ENCODE results near the gene TP73. TPM values are rescaled to one million over a fixed set of nuclear protein-coding genes. Genes with fewer than 3 reads are reported as not detected.

Gene TP73
- total RNA-seq, 1 experiment from 2014 or later = 6.9 TPM

- Histone ChIP-seq H3K27ac (no peak overlapping the region), H3K4me2 (no peak overlapping the region), H3K36me3 (ENCODE audit: low read depth) (no peaks in the 10 kb centered on the region), H3K4me1 (replicated peaks; ENCODE audit: insufficient read depth) (no peaks in the 10 kb centered on the region), H3K79me2 (ENCODE audit: low read depth) (no peaks in the 10 kb centered on the region), H4K20me1 (ENCODE audit: insufficient read depth) (no peaks in the 10 kb centered on the region), H3K4me3 (no peak overlapping the region), H3K9me2 (ENCODE audit: insufficient read depth) (no peaks in the 10 kb centered on the region), H3K9me3 (ENCODE audit: insufficient read depth, low read depth) (no peaks in the 10 kb centered on the region), H2AFZ (no peak overlapping the region), H3F3A (ENCODE audit: insufficient read depth, low read depth) (no peaks in the 10 kb centered on the region), H3K27me3 (ENCODE audit: insufficient read depth, low read depth) (peaks cover 54% of the 10 kb centered on the region)
- no peak for DNase-seq
- no TSS peak for BruUV-seq (replicated peaks)
- POLR2A ChIA-PET (ENCODE audit: unreplicated experiment) = no interaction called here
- intact Hi-C loops (cut with micrococcal nuclease; ENCODE audit: unreplicated experiment) = no loop called here
- CTCF ChIA-PET = no interaction called here
- TF ChIP-seq CTCF (conservative IDR thresholded peaks at IDR 0.05) (no peak), EZH2 (IDR thresholded peaks at IDR 0.05; ENCODE audit: low read depth) (no peak)
Measured at GRCh38 chr1:3767328-3767925, 115.1 kb downstream of the TP73 start.

GRCh38 chr1:3768811-3769390, 116.6 kb downstream of the TP73 start:
- Histone ChIP-seq H3K4me3 (no peak overlapping the region), H3K4me2 (no peak overlapping the region), H4K20me1 (ENCODE audit: insufficient read depth) (no peaks in the 10 kb centered on the region), H3K79me2 (ENCODE audit: low read depth) (no peaks in the 10 kb centered on the region), H3K4me1 (replicated peaks; ENCODE audit: insufficient read depth) (no peaks in the 10 kb centered on the region), H3F3A (ENCODE audit: insufficient read depth, low read depth) (no peaks in the 10 kb centered on the region; the same call in 1 of the 2 replicates), H3K27ac (no peak overlapping the region), H3K9me2 (ENCODE audit: insufficient read depth) (no peaks in the 10 kb centered on the region), H3K9me3 (ENCODE audit: insufficient read depth, low read depth) (no peaks in the 10 kb centered on the region), H3K36me3 (ENCODE audit: low read depth) (no peaks in the 10 kb centered on the region), H3K27me3 (ENCODE audit: insufficient read depth, low read depth) (peaks cover 39% of the 10 kb centered on the region), H2AFZ (no peak overlapping the region)
- BruUV-seq (replicated peaks) = no TSS peak
- ChIA-PET CTCF (interaction anchor here (0.6 kb wide), 1 partner anchor 44 kb away, joined by 3 read pairs; no protein-coding TSS in a partner anchor), POLR2A (ENCODE audit: unreplicated experiment) (no interaction called here)
- no peak for DNase-seq
- intact Hi-C loops (cut with micrococcal nuclease; ENCODE audit: unreplicated experiment) = no loop called here
- TF ChIP-seq EZH2 (IDR thresholded peaks at IDR 0.05; ENCODE audit: low read depth) = no peak
- no peak for TF ChIP-seq CTCF (conservative IDR thresholded peaks at IDR 0.05)

- no TSS peak for BruUV-seq (replicated peaks)
- no peak overlapping the region for H3K4me2 ChIP-seq
- no peak overlapping the region for H3K4me3 ChIP-seq
- intact Hi-C loops (cut with micrococcal nuclease; ENCODE audit: unreplicated experiment) = loop anchor here (10.0 kb wide), 1 partner anchor 1785 kb away; no protein-coding TSS in a partner anchor
- H2AFZ ChIP-seq = no peak overlapping the region
- H3K9me3 ChIP-seq (ENCODE audit: insufficient read depth, low read depth) = no peaks in the 10 kb centered on the region
- ChIA-PET CTCF (no interaction called here), POLR2A (ENCODE audit: unreplicated experiment) (no interaction called here)
- no peaks in the 10 kb centered on the region for H3K4me1 ChIP-seq (replicated peaks; ENCODE audit: insufficient read depth)
- no peaks in the 10 kb centered on the region for H3K9me2 ChIP-seq (ENCODE audit: insufficient read depth)
- no peaks in the 10 kb centered on the region for H4K20me1 ChIP-seq (ENCODE audit: insufficient read depth)
- no peaks in the 10 kb centered on the region for H3K79me2 ChIP-seq (ENCODE audit: low read depth)
- H3K36me3 ChIP-seq (ENCODE audit: low read depth) = no peaks in the 10 kb centered on the region
- DNase-seq = no peak
- TF ChIP-seq EZH2 (IDR thresholded peaks at IDR 0.05; ENCODE audit: low read depth) (no peak), CTCF (conservative IDR thresholded peaks at IDR 0.05) (no peak)
- no peak overlapping the region for H3K27ac ChIP-seq
- no peaks in the 10 kb centered on the region; the same call in 1 of the 2 replicates for H3F3A ChIP-seq (ENCODE audit: insufficient read depth, low read depth)
- peaks cover 26% of the 10 kb centered on the region for H3K27me3 ChIP-seq (ENCODE audit: insufficient read depth, low read depth)
Measured at GRCh38 chr1:3770047-3770765, 117.9 kb downstream of the TP73 start.
